Activated CD8-positive, alpha-beta T cell treated with anti-CD3 and anti-CD28 coated beads for 36 hours (primary cell): Measurements from ENCODE around the gene SLC5A11. TPM values are rescaled to one million over a fixed set of nuclear protein-coding genes. Genes with fewer than 3 reads are reported as not detected.
A peak's percentile ranks its signal among the peaks of the same experiment; 100 is the strongest.

Experiments
- ATAC-seq: fragments of 200-7000 bp; cut with Tn5 transposase; one replicate; pipeline ENCODE4 v1.10.0; 2021; ENCODE audit warnings: mild to moderate bottlenecking, moderate library complexity
- CTCF ChIA-PET: fragments of 350-600 bp; sonication (Branson Sonifier 250); formaldehyde crosslinking; loops from one replicate; lab custom pipeline; 2021; ENCODE audit warnings: antibody characterized with exemption; lab: Charles Lee
- POLR2A ChIA-PET: fragments of 350-600 bp; sonication (Branson Sonifier 250); formaldehyde crosslinking; loops from one replicate; lab custom pipeline; 2021; ENCODE audit warnings: antibody characterized with exemption; lab: Charles Lee
- DNase-seq: peaks from one replicate; pipeline ENCODE4 v3.0.0-alpha.2; 2020
- H3K27ac Mint-ChIP-seq: one replicate; pipeline ENCODE4 v1.8.0; 2021; ENCODE audit warnings: mild to moderate bottlenecking, mixed read lengths
- H3K27me3 Mint-ChIP-seq: one replicate; pipeline ENCODE4 v1.8.0; 2021; ENCODE audit warnings: mixed read lengths
- H3K36me3 Mint-ChIP-seq: one replicate; pipeline ENCODE4 v1.8.0; 2021; ENCODE audit warnings: low read depth, mixed read lengths
- H3K4me1 Mint-ChIP-seq: one replicate; pipeline ENCODE4 v1.8.0; 2021; ENCODE audit warnings: low read depth, mixed read lengths
- H3K4me3 Mint-ChIP-seq: one replicate; pipeline ENCODE4 v1.8.0; 2021; ENCODE audit warnings: mild to moderate bottlenecking, moderate library complexity, mixed read lengths
- H3K9me3 Mint-ChIP-seq: one replicate; pipeline ENCODE4 v1.8.0; 2021; ENCODE audit warnings: mixed read lengths
- intact Hi-C: fragments of 100-400 bp; cut with micrococcal nuclease; formaldehyde crosslinking; loops from one replicate; pipeline ENCODE4 v1.10.0; 2022
- total RNA-seq, 2 experiments: library from RNA; stranded (reverse); gene quantifications; one replicate each; pipeline ENCODE4 v1.2.3, GENCODE V29; 2021
- TF ChIP-seq, protein P1 (sequence below): fragments of 200-600 bp; IDR thresholded peaks from one replicate; pipeline ENCODE4 v1.8.0; 2022; ENCODE audit warnings: antibody characterized with exemption, mild to moderate bottlenecking

SLC5A11 gene
- total RNA-seq, 2 experiments from 2014 or later, result 0.18 to 0.78 TPM

- H3K4me1 Mint-ChIP-seq, result no peaks in the 10 kb centered on the region
- ATAC-seq, result no peak
- peaks cover 30% of the 10 kb centered on the region for H3K36me3 Mint-ChIP-seq
- intact Hi-C loops, result no loop called here
- H3K9me3 Mint-ChIP-seq, result no peaks in the 10 kb centered on the region
- no peaks in the 10 kb centered on the region for H3K27me3 Mint-ChIP-seq
- no peak overlapping the region for H3K27ac Mint-ChIP-seq
- no peak overlapping the region for H3K4me3 Mint-ChIP-seq
- DNase-seq, result no peak
- CTCF ChIA-PET, result no interaction called here
- TF ChIP-seq, protein P1, sequence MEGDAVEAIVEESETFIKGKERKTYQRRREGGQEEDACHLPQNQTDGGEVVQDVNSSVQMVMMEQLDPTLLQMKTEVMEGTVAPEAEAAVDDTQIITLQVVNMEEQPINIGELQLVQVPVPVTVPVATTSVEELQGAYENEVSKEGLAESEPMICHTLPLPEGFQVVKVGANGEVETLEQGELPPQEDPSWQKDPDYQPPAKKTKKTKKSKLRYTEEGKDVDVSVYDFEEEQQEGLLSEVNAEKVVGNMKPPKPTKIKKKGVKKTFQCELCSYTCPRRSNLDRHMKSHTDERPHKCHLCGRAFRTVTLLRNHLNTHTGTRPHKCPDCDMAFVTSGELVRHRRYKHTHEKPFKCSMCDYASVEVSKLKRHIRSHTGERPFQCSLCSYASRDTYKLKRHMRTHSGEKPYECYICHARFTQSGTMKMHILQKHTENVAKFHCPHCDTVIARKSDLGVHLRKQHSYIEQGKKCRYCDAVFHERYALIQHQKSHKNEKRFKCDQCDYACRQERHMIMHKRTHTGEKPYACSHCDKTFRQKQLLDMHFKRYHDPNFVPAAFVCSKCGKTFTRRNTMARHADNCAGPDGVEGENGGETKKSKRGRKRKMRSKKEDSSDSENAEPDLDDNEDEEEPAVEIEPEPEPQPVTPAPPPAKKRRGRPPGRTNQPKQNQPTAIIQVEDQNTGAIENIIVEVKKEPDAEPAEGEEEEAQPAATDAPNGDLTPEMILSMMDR, result no peak
- POLR2A ChIA-PET, result interaction anchor here (2.0 kb wide), 1 partner anchor 11 kb away, joined by 4 read pairs; no protein-coding TSS in a partner anchor
Measured at GRCh38 chr16:24953721-24954120, 108.0 kb downstream of the SLC5A11 start.

DNA sequence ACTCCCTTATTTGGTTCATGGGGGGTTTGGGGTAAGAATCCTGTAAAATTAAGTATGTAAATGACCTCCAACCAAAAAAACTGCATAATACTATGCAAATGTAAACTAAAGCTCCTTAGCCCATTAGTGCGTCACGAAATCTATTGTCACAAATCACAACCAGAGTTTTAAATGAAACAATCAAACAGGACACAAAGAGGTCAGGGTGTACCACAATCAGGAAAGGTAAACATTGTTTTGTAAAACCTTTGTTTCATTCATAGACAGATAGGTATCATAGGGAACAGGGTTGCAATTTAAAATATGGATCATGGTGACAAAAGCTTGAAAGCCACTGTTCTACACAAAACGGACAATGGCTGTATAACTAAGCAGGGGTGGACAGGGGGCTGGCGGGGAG, 108.4 kb downstream of the SLC5A11 start:
- H3K4me1 Mint-ChIP-seq, result no peaks in the 10 kb centered on the region
- no peak for ATAC-seq
- intact Hi-C loops, result no loop called here
- DNase-seq, result no peak
- ChIA-PET CTCF (no interaction called here), POLR2A (interaction anchor here (2.0 kb wide), 1 partner anchor 10 kb away, joined by 4 read pairs; no protein-coding TSS in a partner anchor)
- no peaks in the 10 kb centered on the region for H3K27me3 Mint-ChIP-seq
- peaks cover 29% of the 10 kb centered on the region for H3K36me3 Mint-ChIP-seq
- H3K9me3 Mint-ChIP-seq, result no peaks in the 10 kb centered on the region
- no peak overlapping the region for H3K27ac Mint-ChIP-seq
- TF ChIP-seq, protein P1, result no peak
- H3K4me3 Mint-ChIP-seq, result no peak overlapping the region

- ATAC-seq, result no peak
- ChIA-PET POLR2A (interaction anchor here (1.1 kb wide), 1 partner anchor 19 kb away, joined by 3 read pairs; no protein-coding TSS in a partner anchor), CTCF (interaction anchor here (1.4 kb wide), 1 partner anchor 23 kb away, joined by 3 read pairs; no protein-coding TSS in a partner anchor)
- DNase-seq, result peak; percentile 7
- Mint-ChIP-seq H3K4me3 (no peak overlapping the region), H3K27ac (no peak overlapping the region), H3K4me1 (no peaks in the 10 kb centered on the region), H3K9me3 (no peaks in the 10 kb centered on the region), H3K27me3 (no peaks in the 10 kb centered on the region), H3K36me3 (peaks cover 35% of the 10 kb centered on the region)
- intact Hi-C loops, result no loop called here
- TF ChIP-seq, protein P1, result no peak
Measured at GRCh38 chr16:24955975-24956731, 110.4 kb downstream of the SLC5A11 start.

GRCh38 chr16:24957887-24958286, 112.1 kb downstream of the SLC5A11 start:
- Mint-ChIP-seq H3K27me3 (no peaks in the 10 kb centered on the region), H3K4me3 (no peak overlapping the region), H3K36me3 (peaks cover 48% of the 10 kb centered on the region), H3K4me1 (no peaks in the 10 kb centered on the region), H3K9me3 (peaks cover 3% of the 10 kb centered on the region), H3K27ac (no peak overlapping the region)
- CTCF ChIA-PET, result no interaction called here
- DNase-seq (no peak), ATAC-seq (no peak)
- intact Hi-C loops, result no loop called here
- TF ChIP-seq, protein P1, result no peak
- POLR2A ChIA-PET, result no interaction called here

Other genes with a start within 250 kb of the SLC5A11 start
- 10 to 100 TPM; 27.7 to 28.9 TPM for gene TNRC6A, start 116.3 kb upstream of the SLC5A11 start, total RNA-seq
- gene ARHGAP17, start 169.4 kb downstream of the SLC5A11 start, total RNA-seq, result 10 to 100 TPM; 69.6 to 75.9 TPM